ENCODE measurements around the gene GAB4. TPM values are rescaled to one million over a fixed set of nuclear protein-coding genes. Genes with fewer than 3 reads are reported as not detected.

GAB4 gene
- total and polyA plus RNA-seq, 2 experiments from 2014 or later, result not detected

- no peak overlapping the region for H3K4me3 ChIP-seq
- no peaks in the 10 kb centered on the region for H3K36me3 ChIP-seq (replicated peaks; ENCODE audit: insufficient read depth, low read depth)
- H3K9me3 ChIP-seq (ENCODE audit: low read depth), result no peaks in the 10 kb centered on the region
- H3K79me2 ChIP-seq, result no peaks in the 10 kb centered on the region
- H3K27ac ChIP-seq, result no peak overlapping the region
- no peaks in the 10 kb centered on the region for H3K27me3 ChIP-seq
- DNase-seq (ENCODE audit: low spot score), result no peak
- TF ChIP-seq EZH2 (IDR thresholded peaks at IDR 0.05; ENCODE audit: borderline replicate concordance), result no peak
- TF ChIP-seq EZH2phosphoT487 (IDR thresholded peaks at IDR 0.05; ENCODE audit: low read depth, severe bottlenecking, unreplicated experiment), result no peak
- no peak for TF ChIP-seq CTCF (IDR thresholded peaks at IDR 0.05; ENCODE audit: poor library complexity)
- H3K4me2 ChIP-seq, result no peak overlapping the region
- no peaks in the 10 kb centered on the region for H3K9me2 ChIP-seq (replicated peaks; ENCODE audit: insufficient read depth)
- H4K20me1 ChIP-seq (ENCODE audit: insufficient read depth, poor library complexity, severe bottlenecking), result no peaks in the 10 kb centered on the region
- no peak overlapping the region for H2AFZ ChIP-seq
- WGBS (ENCODE audit: low lambda C conversion rate, missing lambda C conversion rate), result 86% methylated on average over 4 of the region's 4 CpGs
- H3K4me1 ChIP-seq (ENCODE audit: insufficient read depth), result no peaks in the 10 kb centered on the region
Observed at GRCh38 chr22:16972311-16972710, 35.7 kb downstream of the GAB4 start.

- no peak for DNase-seq (ENCODE audit: low spot score)
- no peaks in the 10 kb centered on the region for H3K27me3 ChIP-seq
- H3K4me3 ChIP-seq, result no peak overlapping the region
- no peak overlapping the region for H3K27ac ChIP-seq
- no peak overlapping the region for H2AFZ ChIP-seq
- no peaks in the 10 kb centered on the region for H3K9me2 ChIP-seq (replicated peaks; ENCODE audit: insufficient read depth)
- TF ChIP-seq CTCF (IDR thresholded peaks at IDR 0.05; ENCODE audit: poor library complexity) (no peak), EZH2phosphoT487 (IDR thresholded peaks at IDR 0.05; ENCODE audit: low read depth, severe bottlenecking, unreplicated experiment) (no peak), EZH2 (IDR thresholded peaks at IDR 0.05; ENCODE audit: borderline replicate concordance) (no peak)
- H3K79me2 ChIP-seq, result no peaks in the 10 kb centered on the region
- H3K9me3 ChIP-seq (ENCODE audit: low read depth), result no peaks in the 10 kb centered on the region
- WGBS (ENCODE audit: low lambda C conversion rate, missing lambda C conversion rate), result 67% methylated on average over 4 of the region's 4 CpGs
- H3K36me3 ChIP-seq (replicated peaks; ENCODE audit: insufficient read depth, low read depth), result no peaks in the 10 kb centered on the region
- H3K4me1 ChIP-seq (ENCODE audit: insufficient read depth), result no peaks in the 10 kb centered on the region
- no peak overlapping the region for H3K4me2 ChIP-seq
- no peaks in the 10 kb centered on the region for H4K20me1 ChIP-seq (ENCODE audit: insufficient read depth, poor library complexity, severe bottlenecking)
Observed at GRCh38 chr22:16970446-16970845, 37.6 kb downstream of the GAB4 start.

- Histone ChIP-seq H3K27me3 (no peaks in the 10 kb centered on the region), H3K9me2 (replicated peaks; ENCODE audit: insufficient read depth) (no peaks in the 10 kb centered on the region), H4K20me1 (ENCODE audit: insufficient read depth, poor library complexity, severe bottlenecking) (no peaks in the 10 kb centered on the region), H3K4me2 (no peak overlapping the region), H2AFZ (no peak overlapping the region), H3K9me3 (ENCODE audit: low read depth) (no peaks in the 10 kb centered on the region), H3K4me1 (ENCODE audit: insufficient read depth) (no peaks in the 10 kb centered on the region), H3K27ac (no peak overlapping the region), H3K4me3 (no peak overlapping the region), H3K79me2 (no peaks in the 10 kb centered on the region), H3K36me3 (replicated peaks; ENCODE audit: insufficient read depth, low read depth) (no peaks in the 10 kb centered on the region)
- 74% methylated on average over 8 of the region's 8 CpGs for WGBS (ENCODE audit: low lambda C conversion rate, missing lambda C conversion rate)
- no peak for TF ChIP-seq CTCF (IDR thresholded peaks at IDR 0.05; ENCODE audit: poor library complexity)
- TF ChIP-seq EZH2phosphoT487 (IDR thresholded peaks at IDR 0.05; ENCODE audit: low read depth, severe bottlenecking, unreplicated experiment), result no peak
- TF ChIP-seq EZH2 (IDR thresholded peaks at IDR 0.05; ENCODE audit: borderline replicate concordance), result no peak
- no peak for DNase-seq (ENCODE audit: low spot score)
Observed at GRCh38 chr22:16969508-16970327, 38.3 kb downstream of the GAB4 start.

All from hepatocyte (in vitro differentiated cells).